Nephron (organoid): ENCODE results near the gene OBSCN.
"Not testable (repeated sequence)": the region's sequence is repeated elsewhere in the genome, so short reads cannot be mapped to it uniquely, and the experiment has no call there.

ENCODE experiments used
- H3K27ac Mint-ChIP-seq, 3 experiments: 2 replicates each; pipeline ENCODE4 v1.8.0; 2020; ENCODE audit warnings: mixed read lengths in 3 of 3, mild to moderate bottlenecking in 2 of 3, moderate library complexity in 1 of 3
- H3K27me3 Mint-ChIP-seq: 2 replicates; pipeline ENCODE4 v1.8.0; 2021; ENCODE audit warnings: low read depth, mild to moderate bottlenecking, moderate library complexity, mixed read lengths
- H3K36me3 Mint-ChIP-seq: 2 replicates; pipeline ENCODE4 v1.8.0; 2020; ENCODE audit warnings: low read depth, mixed read lengths
- H3K4me1 Mint-ChIP-seq: 2 replicates; pipeline ENCODE4 v1.8.0; 2020; ENCODE audit warnings: mixed read lengths
- H3K4me3 Mint-ChIP-seq, 3 experiments: 2 replicates each; pipeline ENCODE4 v1.8.0; 2020; ENCODE audit warnings: mild to moderate bottlenecking in 3 of 3, mixed read lengths in 3 of 3, moderate library complexity in 2 of 3
- H3K9me3 Mint-ChIP-seq: 2 replicates; pipeline ENCODE4 v1.8.0; 2020; ENCODE audit warnings: mixed read lengths
- CTCF ChIP-seq, 3 experiments: fragments of 200-600 bp; sonication (generic); IDR thresholded peaks; one replicate each; pipeline ENCODE4 v1.5.0; 2021; ENCODE audit warnings: antibody characterized with exemption in 3 of 3; ENCODE audit not compliant: unreplicated experiment in 3 of 3

Gene OBSCN

GRCh38 chr1:228238461-228238860 is 30.6 kb downstream of the OBSCN start:
- peaks cover 100% of the 10 kb centered on the region for H3K36me3 Mint-ChIP-seq
- no peaks in the 10 kb centered on the region for H3K4me1 Mint-ChIP-seq
- no peak for TF ChIP-seq CTCF (IDR thresholded peaks at IDR 0.05; ENCODE audit: unreplicated experiment in 3 of 3)
- H3K27me3 Mint-ChIP-seq, result peaks cover 4% of the 10 kb centered on the region
- H3K9me3 Mint-ChIP-seq, result peaks cover 73% of the 10 kb centered on the region
- no peak overlapping the region for H3K4me3 Mint-ChIP-seq
- no peak overlapping the region for H3K27ac Mint-ChIP-seq

- peaks cover 78% of the 10 kb centered on the region for H3K9me3 Mint-ChIP-seq
- no peak overlapping the region for H3K4me3 Mint-ChIP-seq
- no peak overlapping the region for H3K27ac Mint-ChIP-seq
- peaks cover 100% of the 10 kb centered on the region for H3K36me3 Mint-ChIP-seq
- H3K27me3 Mint-ChIP-seq, result peaks cover 4% of the 10 kb centered on the region
- H3K4me1 Mint-ChIP-seq, result no peaks in the 10 kb centered on the region
- TF ChIP-seq CTCF (IDR thresholded peaks at IDR 0.05; ENCODE audit: unreplicated experiment in 3 of 3), result no peak
These were observed 32.8 kb downstream of the OBSCN start for GRCh38 chr1:228240411-228241240.

- no peak for TF ChIP-seq CTCF (IDR thresholded peaks at IDR 0.05; ENCODE audit: unreplicated experiment in 3 of 3)
- Mint-ChIP-seq H3K27me3 (peaks cover 4% of the 10 kb centered on the region), H3K9me3 (peaks cover 80% of the 10 kb centered on the region), H3K36me3 (peaks cover 100% of the 10 kb centered on the region), H3K4me1 (no peaks in the 10 kb centered on the region), H3K4me3 (no peak overlapping the region), H3K27ac (no peak overlapping the region)
These were observed 33.4 kb downstream of the OBSCN start for GRCh38 chr1:228241259-228241658.

- Mint-ChIP-seq H3K9me3 (peaks cover 82% of the 10 kb centered on the region), H3K27me3 (peaks cover 1% of the 10 kb centered on the region), H3K4me3 (no peak overlapping the region), H3K36me3 (peaks cover 100% of the 10 kb centered on the region), H3K4me1 (no peaks in the 10 kb centered on the region), H3K27ac (no peak overlapping the region)
- no peak for TF ChIP-seq CTCF (IDR thresholded peaks at IDR 0.05; ENCODE audit: unreplicated experiment in 3 of 3)
These were observed 34.6 kb downstream of the OBSCN start for GRCh38 chr1:228242409-228242808.

- Mint-ChIP-seq H3K27ac (no peak overlapping the region), H3K4me3 (no peak overlapping the region), H3K27me3 (no peaks in the 10 kb centered on the region), H3K4me1 (no peaks in the 10 kb centered on the region), H3K9me3 (peaks cover 88% of the 10 kb centered on the region), H3K36me3 (peaks cover 100% of the 10 kb centered on the region)
- TF ChIP-seq CTCF (IDR thresholded peaks at IDR 0.05; ENCODE audit: unreplicated experiment in 3 of 3), result no peak
These were observed 35.2 kb downstream of the OBSCN start for GRCh38 chr1:228243093-228243492.

- not testable (repeated sequence) for H3K27ac Mint-ChIP-seq, H3K4me1 Mint-ChIP-seq, H3K27me3 Mint-ChIP-seq, H3K4me3 Mint-ChIP-seq
- peaks cover 100% of the 10 kb centered on the region for H3K36me3 Mint-ChIP-seq
- peaks cover 82% of the 10 kb centered on the region for H3K9me3 Mint-ChIP-seq
These were observed 36.1 kb downstream of the OBSCN start for GRCh38 chr1:228243989-228244388.
